Right lobe of liver (tissue), 6 donors: ENCODE results near the gene SPOCD1. TPM values are rescaled to one million over a fixed set of nuclear protein-coding genes. Genes with fewer than 3 reads are reported as not detected.
A peak's percentile ranks its signal among the peaks of the same experiment; 100 is the strongest.

Experiments used
- ATAC-seq, 4 donors: fragments of 200-7000 bp; cut with Tn5 transposase; one replicate each; pipeline ENCODE4 v1.9.1; 2020; ENCODE audit warnings: mild to moderate bottlenecking in 4 of 4, moderate library complexity in 4 of 4
- DNase-seq, 3 donors: peaks; one replicate each; pipeline ENCODE4 v3.0.0-alpha.2; 2020
- H3K27ac ChIP-seq, 3 donors: fragments of 200-600 bp; one replicate each; pipeline ENCODE4 v1.8.0; 2022
- H3K27me3 ChIP-seq, 2 donors: fragments of 200-600 bp; one replicate each; pipeline ENCODE4 v1.8.0; 2022
- H3K36me3 ChIP-seq, 4 donors: fragments of 200-600 bp; sonication (generic) in 1 of 4; one replicate each; pipeline versions ENCODE4 v1.5.1 to v1.8.0; 2017 to 2022; ENCODE audit warnings: control low read depth in 1 of 4
- H3K4me1 ChIP-seq, 4 donors: fragments of 200-600 bp; sonication (generic) in 1 of 4; one replicate each; pipeline versions ENCODE4 v1.5.1 to v1.8.0; 2017 to 2022; ENCODE audit warnings: control low read depth in 1 of 4
- H3K4me3 ChIP-seq, 3 donors: fragments of 200-600 bp; one replicate each; pipeline ENCODE4 v1.8.0; 2022
- H3K9me3 ChIP-seq, 4 donors: fragments of 200-600 bp; sonication (generic) in 1 of 4; one replicate each; pipeline versions ENCODE4 v1.5.1 to v1.8.0; 2017 to 2022; ENCODE audit warnings: control low read depth in 1 of 4
- CTCF ChIP-seq, 4 donors: fragments of 200-600 bp in 3 of 4; fragments of 450-650 bp in 1 of 4; IDR thresholded peaks; one replicate each; pipeline versions ENCODE4 v1.5.1 to v1.8.0; 2016 to 2022; ENCODE audit warnings: antibody characterized with exemption in 4 of 4, mild to moderate bottlenecking in 2 of 4
- POLR2A ChIP-seq: fragments of 450-650 bp; IDR thresholded peaks from one replicate; pipeline ENCODE4 v1.6.1; 2017; ENCODE audit warnings: antibody characterized with exemption, mild to moderate bottlenecking
- WGBS: methylation state at CpG from one replicate; pipeline ENCODE4 v1.1.6; 2018; ENCODE audit warnings: low coverage, low lambda C conversion rate; ENCODE audit not compliant: insufficient coverage; ENCODE audit errors: missing lambda C conversion rate; 5-methylcytosine and 5-hydroxymethylcytosine counted together
- intact Hi-C, 2 donors: fragments of 100-400 bp; cut with DNase I; formaldehyde crosslinking; loops; one replicate each; pipeline versions ENCODE4 v1.11.2 to v1.14.1; 2022
- total RNA-seq, 6 experiments: library from RNA; depleted of rRNA in 2 of 6; stranded (reverse); fragments of >200 nt in 2 of 6; fragmentation: NEBNext Ultra II Directional in 3 of 6; extraction: Animal tissue kit (Norgen Biotek cat#: 25700) in 3 of 6; gene quantifications; one replicate each; pipeline versions ENCODE4 v1.1.0 to v1.2.4, GENCODE V29; 2016 to 2023
- donor health status: DM: no; HTN: yes; CAD: no.
- donor health status: DM: no; HTN: no; CAD: no.
- donor health status: DM: no; HTN: no; CAD: no.
- donor health status: DM: no; HTN: yes; CAD: no.
- donor health status: DM: no; HTN: yes; CAD: no.

The SPOCD1 gene
- total RNA-seq, 6 experiments from 2014 or later = 0.15 to 0.74 (median 0.36) TPM; not detected in 2

GRCh38 chr1:31769720-31770390 is 46.0 kb downstream of the SPOCD1 start:
- H3K9me3 ChIP-seq = no peaks in the 10 kb centered on the region
- TF ChIP-seq CTCF (IDR thresholded peaks at IDR 0.05) = no peak
- no peak for TF ChIP-seq POLR2A
- intact Hi-C loops = no loop called here
- H3K27ac ChIP-seq = no peak overlapping the region
- no peak overlapping the region for H3K4me3 ChIP-seq
- ATAC-seq (peak; percentile 70 to 76 (median 74)), DNase-seq (peak; percentile 47 to 82 (median 77))
- 13% methylated on average over 5 of the region's 12 CpGs for WGBS
- H3K36me3 ChIP-seq = no peaks in the 10 kb centered on the region
- H3K4me1 ChIP-seq = peaks cover 0 to 8% (median 0%) of the 10 kb centered on the region in 4 donors
- H3K27me3 ChIP-seq = peaks cover 0 to 14% of the 10 kb centered on the region in 2 donors

- H3K4me3 ChIP-seq = no peak overlapping the region
- WGBS = 40% methylated on average over 5 of the region's 5 CpGs
Measured at GRCh38 chr1:31768939-31769704, 46.7 kb downstream of the SPOCD1 start.

GRCh38 chr1:31768407-31768907 is 47.4 kb downstream of the SPOCD1 start:
- ATAC-seq (no peak), DNase-seq (no peak)
- H3K9me3 ChIP-seq = no peaks in the 10 kb centered on the region
- H3K4me3 ChIP-seq = no peak overlapping the region
- H3K4me1 ChIP-seq = peaks cover 0 to 11% (median 0%) of the 10 kb centered on the region in 4 donors
- H3K27me3 ChIP-seq = peaks cover 0 to 18% of the 10 kb centered on the region in 2 donors
- H3K27ac ChIP-seq = no peak overlapping the region
- H3K36me3 ChIP-seq = no peaks in the 10 kb centered on the region
- intact Hi-C loops = no loop called here
- TF ChIP-seq POLR2A = no peak
- TF ChIP-seq CTCF (IDR thresholded peaks at IDR 0.05) = no peak
- WGBS = 64% methylated on average over 2 of the region's 2 CpGs

More at GRCh38 chr1:31768939-31769704, 46.7 kb downstream of the SPOCD1 start:
- Histone ChIP-seq H3K4me1 (peaks cover 0 to 11% (median 0%) of the 10 kb centered on the region in 4 donors), H3K27me3 (peaks cover 0 to 18% of the 10 kb centered on the region in 2 donors), H3K27ac (no peak overlapping the region), H3K9me3 (no peaks in the 10 kb centered on the region), H3K36me3 (no peaks in the 10 kb centered on the region)
- DNase-seq = no peak
- no peak for TF ChIP-seq POLR2A
- TF ChIP-seq CTCF (IDR thresholded peaks at IDR 0.05) = no peak
- intact Hi-C loops = no loop called here
- no peak for ATAC-seq

- TF ChIP-seq POLR2A (no peak), CTCF (IDR thresholded peaks at IDR 0.05) (no peak)
- WGBS = 89% methylated on average over 5 of the region's 7 CpGs
- intact Hi-C loops = no loop called here
- Histone ChIP-seq H3K36me3 (no peaks in the 10 kb centered on the region), H3K9me3 (no peaks in the 10 kb centered on the region), H3K4me3 (no peak overlapping the region), H3K4me1 (peaks cover 0 to 11% (median 0%) of the 10 kb centered on the region in 4 donors), H3K27me3 (peaks cover 2 to 13% of the 10 kb centered on the region in 2 donors), H3K27ac (no peak overlapping the region)
- DNase-seq = no peak
- ATAC-seq = no peak
Measured at GRCh38 chr1:31767225-31767624, 48.6 kb downstream of the SPOCD1 start.
